Hepatocyte (in vitro differentiated cells): ENCODE measurements around the gene AKR1C8. TPM values are rescaled to one million over a fixed set of nuclear protein-coding genes. Genes with fewer than 3 reads are reported as not detected.
"Not testable (repeated sequence)": the region's sequence is repeated elsewhere in the genome, so short reads cannot be mapped to it uniquely, and the experiment has no call there.

Experiments
- DNase-seq: peaks from one replicate; pipeline ENCODE4 v3.0.0-alpha.2; 2016; ENCODE audit warnings: low spot score
- H2AFZ ChIP-seq: fragments of 200-600 bp; sonication (generic); 2 replicates; pipeline ENCODE4 v1.6.0; 2016; ENCODE audit warnings: antibody characterized with exemption, mild to moderate bottlenecking
- H3K27ac ChIP-seq: fragments of 200-600 bp; sonication (generic); 2 replicates; pipeline ENCODE4 v1.5.1; 2016; ENCODE audit warnings: mild to moderate bottlenecking
- H3K27me3 ChIP-seq: fragments of 200-600 bp; sonication (generic); 2 replicates; pipeline ENCODE4 v1.6.1; 2016
- H3K36me3 ChIP-seq: fragments of 200-600 bp; sonication (generic); replicated peaks from 2 replicates; pipeline ENCODE4 v1.5.1; 2016; ENCODE audit warnings: low read depth; ENCODE audit not compliant: insufficient read depth
- H3K4me1 ChIP-seq: fragments of 200-600 bp; sonication (generic); 2 replicates; pipeline ENCODE4 v1.5.1; 2016; ENCODE audit warnings: mild to moderate bottlenecking, moderate library complexity; ENCODE audit not compliant: insufficient read depth
- H3K4me2 ChIP-seq: fragments of 200-600 bp; sonication (generic); 2 replicates; pipeline ENCODE4 v1.6.0; 2016
- H3K4me3 ChIP-seq: fragments of 200-600 bp; sonication (generic); 2 replicates; pipeline ENCODE4 v1.5.1; 2016; ENCODE audit warnings: mild to moderate bottlenecking
- H3K79me2 ChIP-seq: fragments of 200-600 bp; sonication (generic); 2 replicates; pipeline ENCODE4 v1.6.0; 2017; ENCODE audit warnings: mild to moderate bottlenecking
- H3K9me2 ChIP-seq: fragments of 200-600 bp; sonication (generic); replicated peaks from 2 replicates; pipeline ENCODE4 v1.6.0; 2017; ENCODE audit warnings: mild to moderate bottlenecking; ENCODE audit not compliant: insufficient read depth
- H3K9me3 ChIP-seq: fragments of 200-600 bp; sonication (generic); 2 replicates; pipeline ENCODE4 v1.5.1; 2016; ENCODE audit warnings: low read depth, mild to moderate bottlenecking
- H4K20me1 ChIP-seq: fragments of 200-600 bp; sonication (generic); 2 replicates; pipeline ENCODE4 v1.6.0; 2016; ENCODE audit warnings: mild to moderate bottlenecking; ENCODE audit not compliant: insufficient read depth, poor library complexity, severe bottlenecking
- EZH2 ChIP-seq: fragments of 200-600 bp; sonication (generic); IDR thresholded peaks from 2 replicates; pipeline ENCODE4 v1.6.1; 2016; ENCODE audit warnings: antibody characterized with exemption, mild to moderate bottlenecking, borderline replicate concordance
- EZH2phosphoT487 ChIP-seq: fragments of 200-600 bp; sonication (generic); IDR thresholded peaks from one replicate; pipeline ENCODE4 v1.6.1; 2018; ENCODE audit warnings: antibody characterized with exemption, mild to moderate bottlenecking, low read depth, moderate library complexity; ENCODE audit not compliant: unreplicated experiment, severe bottlenecking
- WGBS: methylation state at CpG from one replicate; pipeline ENCODE4 v1.1.6; 2016; ENCODE audit warnings: low lambda C conversion rate; ENCODE audit errors: missing lambda C conversion rate; 5-methylcytosine and 5-hydroxymethylcytosine counted together
- polyA plus RNA-seq: library from polyadenylated mRNA; unstranded; fragments of >200 nt; fragmentation: Nextera tagmentation; extraction: Ambion mirVana; gene quantifications from 2 replicates; pipeline ENCODE4 v1.2.1, GENCODE V29; 2016
- total RNA-seq: library from RNA; depleted of rRNA; stranded (reverse); fragments of >200 nt; gene quantifications from 2 replicates; pipeline ENCODE4 v1.2.3, GENCODE V29; 2014
- TF ChIP-seq, protein P1 (sequence below): fragments of 200-600 bp; sonication (generic); IDR thresholded peaks from 2 replicates; pipeline ENCODE4 v1.5.1; 2016; ENCODE audit warnings: antibody characterized with exemption, mild to moderate bottlenecking; ENCODE audit not compliant: poor library complexity

The AKR1C8 gene
- total and polyA plus RNA-seq, 2 experiments from 2014 or later = 0.19 TPM; not detected in 1

DNA sequence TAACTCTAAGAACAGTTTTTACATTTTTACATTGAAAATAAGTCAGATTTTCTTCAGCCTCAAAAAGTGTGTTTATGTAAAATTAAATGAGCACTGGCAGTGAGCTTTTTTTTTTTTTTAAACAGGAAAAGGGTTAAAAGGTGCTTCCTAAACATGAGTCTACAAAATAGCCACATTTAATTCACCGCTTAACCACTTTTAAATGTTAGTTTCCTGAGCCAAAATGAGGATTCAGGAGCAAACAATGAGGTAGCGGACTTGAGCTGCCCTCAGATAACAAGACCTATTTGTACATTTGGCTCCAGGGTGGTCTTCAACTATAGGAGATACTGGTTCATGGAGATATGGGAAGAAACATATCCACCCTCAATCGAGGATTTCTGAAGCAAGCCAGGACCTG, 67.9 kb downstream of the AKR1C8 start:
- Histone ChIP-seq H2AFZ (no peak overlapping the region), H3K9me2 (no peaks in the 10 kb centered on the region), H4K20me1 (no peaks in the 10 kb centered on the region), H3K4me2 (no peak overlapping the region), H3K79me2 (no peaks in the 10 kb centered on the region), H3K36me3 (no peaks in the 10 kb centered on the region), H3K4me1 (peaks cover 4% of the 10 kb centered on the region), H3K4me3 (no peak overlapping the region), H3K27ac (no peak overlapping the region), H3K27me3 (no peaks in the 10 kb centered on the region), H3K9me3 (no peaks in the 10 kb centered on the region)
- WGBS = 84% methylated on average over 3 of the region's 3 CpGs
- no peak for DNase-seq
- no peak for TF ChIP-seq EZH2phosphoT487
- no peak for TF ChIP-seq EZH2
- TF ChIP-seq, protein P1, sequence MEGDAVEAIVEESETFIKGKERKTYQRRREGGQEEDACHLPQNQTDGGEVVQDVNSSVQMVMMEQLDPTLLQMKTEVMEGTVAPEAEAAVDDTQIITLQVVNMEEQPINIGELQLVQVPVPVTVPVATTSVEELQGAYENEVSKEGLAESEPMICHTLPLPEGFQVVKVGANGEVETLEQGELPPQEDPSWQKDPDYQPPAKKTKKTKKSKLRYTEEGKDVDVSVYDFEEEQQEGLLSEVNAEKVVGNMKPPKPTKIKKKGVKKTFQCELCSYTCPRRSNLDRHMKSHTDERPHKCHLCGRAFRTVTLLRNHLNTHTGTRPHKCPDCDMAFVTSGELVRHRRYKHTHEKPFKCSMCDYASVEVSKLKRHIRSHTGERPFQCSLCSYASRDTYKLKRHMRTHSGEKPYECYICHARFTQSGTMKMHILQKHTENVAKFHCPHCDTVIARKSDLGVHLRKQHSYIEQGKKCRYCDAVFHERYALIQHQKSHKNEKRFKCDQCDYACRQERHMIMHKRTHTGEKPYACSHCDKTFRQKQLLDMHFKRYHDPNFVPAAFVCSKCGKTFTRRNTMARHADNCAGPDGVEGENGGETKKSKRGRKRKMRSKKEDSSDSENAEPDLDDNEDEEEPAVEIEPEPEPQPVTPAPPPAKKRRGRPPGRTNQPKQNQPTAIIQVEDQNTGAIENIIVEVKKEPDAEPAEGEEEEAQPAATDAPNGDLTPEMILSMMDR = no peak

- Histone ChIP-seq H3K9me3 (no peaks in the 10 kb centered on the region), H3K4me2 (no peak overlapping the region), H3K27ac (no peak overlapping the region), H3K4me1 (peaks cover 4% of the 10 kb centered on the region), H3K27me3 (no peaks in the 10 kb centered on the region), H3K79me2 (no peaks in the 10 kb centered on the region), H3K36me3 (no peaks in the 10 kb centered on the region), H4K20me1 (no peaks in the 10 kb centered on the region), H3K4me3 (no peak overlapping the region), H3K9me2 (no peaks in the 10 kb centered on the region), H2AFZ (no peak overlapping the region)
- TF ChIP-seq, protein P1 = no peak
- TF ChIP-seq EZH2phosphoT487 (no peak), EZH2 (no peak)
- DNase-seq = no peak
- WGBS = 95% methylated on average over 5 of the region's 5 CpGs
Observed at GRCh38 chr10:5116621-5117020, 68.3 kb downstream of the AKR1C8 start.

- not testable (repeated sequence) for DNase-seq, H3K9me2 ChIP-seq, H3K27me3 ChIP-seq, H2AFZ ChIP-seq, H3K27ac ChIP-seq, H3K36me3 ChIP-seq, H3K9me3 ChIP-seq, H3K79me2 ChIP-seq, H3K4me3 ChIP-seq, H4K20me1 ChIP-seq, H3K4me1 ChIP-seq, H3K4me2 ChIP-seq
- WGBS = 93% methylated on average over 8 of the region's 12 CpGs
Observed at GRCh38 chr10:5109861-5110260, 75.1 kb downstream of the AKR1C8 start.

DNA sequence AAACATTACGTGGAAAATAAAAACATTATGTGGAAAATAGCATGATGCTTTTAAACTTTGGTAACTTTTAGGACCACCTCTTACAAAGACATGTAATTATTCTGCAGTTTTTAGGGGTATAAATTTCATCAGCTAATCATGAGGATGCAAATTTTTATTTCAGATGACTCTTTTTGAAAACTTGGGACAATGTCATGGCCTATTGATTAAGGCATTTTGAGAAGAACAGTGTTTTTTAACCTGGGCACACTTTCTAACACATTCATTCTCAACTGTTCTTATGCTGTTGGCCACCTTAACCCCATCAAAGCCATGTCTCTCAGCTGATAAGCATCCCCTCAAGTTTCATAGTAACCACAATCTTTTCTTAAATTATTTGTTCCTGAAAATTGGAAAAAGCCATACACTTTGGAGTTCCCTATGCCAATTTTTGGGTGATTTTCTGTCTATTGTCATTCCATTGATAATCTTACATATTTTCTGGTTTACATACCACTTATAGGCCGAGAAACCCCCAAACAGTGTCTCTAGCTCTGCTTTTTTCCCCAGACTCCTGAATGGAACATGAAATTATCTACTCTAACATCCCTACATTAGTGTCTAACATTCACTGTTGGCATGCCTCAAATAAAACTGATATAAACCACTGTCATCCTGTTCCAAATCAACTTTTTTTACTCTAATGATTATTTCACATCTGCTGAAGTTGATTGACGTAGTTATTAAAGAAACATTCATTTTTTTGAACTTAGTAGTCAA, 76.1 kb downstream of the AKR1C8 start:
- no peak for DNase-seq
- no peaks in the 10 kb centered on the region for H3K36me3 ChIP-seq
- 33% methylated on average over 3 of the region's 3 CpGs for WGBS
- no peaks in the 10 kb centered on the region for H4K20me1 ChIP-seq
- no peak overlapping the region for H2AFZ ChIP-seq
- TF ChIP-seq EZH2 (no peak), EZH2phosphoT487 (no peak)
- TF ChIP-seq, protein P1 = no peak
- H3K27me3 ChIP-seq = no peaks in the 10 kb centered on the region
- H3K4me3 ChIP-seq = no peak overlapping the region
- no peaks in the 10 kb centered on the region for H3K4me1 ChIP-seq
- H3K9me3 ChIP-seq = no peaks in the 10 kb centered on the region
- no peak overlapping the region for H3K27ac ChIP-seq
- no peaks in the 10 kb centered on the region for H3K79me2 ChIP-seq
- no peak overlapping the region for H3K4me2 ChIP-seq
- no peaks in the 10 kb centered on the region for H3K9me2 ChIP-seq
